Islet precursor cell (in vitro differentiated cells): Measurements from ENCODE around the gene ARL17B.
"Not testable (repeated sequence)": the region's sequence is repeated elsewhere in the genome, so short reads cannot be mapped to it uniquely, and the experiment has no call there.

Experiments used
- DNase-seq: peaks from one replicate; pipeline ENCODE4 v3.0.0-alpha.2; 2018

ARL17B gene

DNA sequence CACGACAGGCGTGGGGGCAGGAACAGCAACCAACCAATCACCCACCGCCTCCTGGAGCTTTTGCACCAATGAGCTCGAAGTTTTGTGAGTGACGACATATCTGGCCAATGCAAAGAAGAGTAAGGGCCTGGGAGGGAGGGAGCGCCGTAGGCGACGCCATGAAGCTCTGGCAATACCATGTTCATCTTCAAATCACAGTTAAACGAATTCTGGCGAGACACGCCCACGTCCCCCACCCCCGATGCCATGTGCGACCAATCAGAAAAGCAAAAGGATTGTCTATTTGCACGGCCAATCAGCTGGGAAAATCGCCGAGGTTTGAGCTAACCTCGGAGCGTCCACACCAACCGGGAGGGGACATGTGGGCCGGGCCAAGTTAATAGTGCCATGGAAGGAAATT, at the start of gene ARL17B:
TSS of gene ARL17B (minus strand) at position 12 of the 400 bp plus-strand sequence. CDS start 3,369 bp downstream, outside the sequence.
- not testable (repeated sequence) for DNase-seq

- DNase-seq: not testable (repeated sequence)
Observed at GRCh38 chr17:46409864-46410263, 48.3 kb upstream of the ARL17B start.

GRCh38 chr17:46407155-46407554, 45.6 kb upstream of the ARL17B start:
- not testable (repeated sequence) for DNase-seq

DNA sequence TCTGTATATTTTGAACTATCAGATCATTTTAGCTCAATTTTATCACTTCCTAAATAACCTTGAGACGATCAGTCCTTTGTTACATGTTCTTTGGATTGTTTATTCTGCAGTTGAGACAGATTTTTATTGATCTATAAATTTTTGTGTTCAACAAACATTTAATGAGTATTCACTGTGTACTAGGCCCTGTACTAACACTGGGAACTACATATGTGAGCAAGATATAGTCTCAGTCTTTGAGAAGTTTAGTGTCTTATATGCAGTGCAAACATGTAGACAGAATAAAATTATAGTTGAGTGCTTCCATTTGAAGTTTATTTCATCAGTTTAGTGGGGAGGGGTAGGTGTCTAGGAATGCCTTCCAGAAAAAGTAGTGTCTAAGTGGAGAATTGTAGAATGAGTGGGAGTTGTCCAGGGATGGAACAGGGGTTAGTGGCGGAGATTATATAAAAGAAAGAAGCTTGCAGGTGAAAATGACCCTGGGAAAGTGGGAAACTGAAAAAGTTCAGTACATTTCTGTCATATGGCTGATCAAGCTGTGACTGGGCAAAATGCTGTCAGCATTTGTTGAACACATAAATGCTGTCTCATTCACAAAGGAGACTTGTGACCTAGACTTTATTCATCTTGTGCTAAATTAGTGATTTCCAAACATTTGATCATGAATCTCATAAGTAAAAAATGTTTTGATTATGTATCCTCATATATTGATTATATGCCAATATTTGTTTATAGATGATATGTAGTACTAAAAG, 39.6 kb upstream of the ARL17B start:
- DNase-seq: not testable (repeated sequence)

DNA sequence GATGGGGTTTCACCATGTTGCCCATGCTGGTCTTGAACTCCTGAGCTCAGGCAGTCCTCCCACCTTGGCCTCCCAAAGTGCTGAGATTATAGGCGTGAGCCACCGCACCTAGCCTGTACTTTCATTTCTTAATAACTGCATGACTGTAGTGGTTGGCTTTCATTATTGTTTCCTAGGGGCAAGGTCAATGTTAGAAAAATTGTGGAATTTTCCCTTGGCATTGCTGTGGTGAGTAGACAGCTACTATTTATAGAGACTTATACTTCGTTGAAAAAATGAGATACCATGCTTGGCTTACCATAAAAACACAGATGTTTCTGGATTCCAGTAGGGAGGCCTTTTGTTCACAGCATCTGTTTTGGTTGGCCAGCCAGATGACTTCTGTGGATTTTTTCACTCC, 39.0 kb upstream of the ARL17B start:
- DNase-seq: not testable (repeated sequence)

DNA sequence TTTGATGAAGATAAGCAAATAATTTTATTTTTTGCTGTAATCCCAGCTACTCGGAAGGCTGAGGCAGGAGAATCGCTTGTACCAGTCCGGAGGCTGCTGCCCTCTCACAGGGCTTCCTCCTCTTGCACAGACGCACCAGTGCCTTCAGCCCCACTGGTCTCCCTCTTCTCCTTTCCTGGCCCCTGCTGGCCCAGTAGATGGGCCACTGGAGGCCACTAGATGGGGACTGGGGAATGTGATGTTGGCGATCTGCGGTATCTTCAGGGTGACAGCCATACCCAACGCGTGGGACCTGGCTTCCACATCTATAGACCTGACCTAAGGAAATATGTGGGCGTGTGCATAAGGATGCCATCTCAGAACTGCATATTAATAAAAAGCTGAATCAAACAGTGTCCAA, 38.4 kb upstream of the ARL17B start:
- DNase-seq: not testable (repeated sequence)

DNA sequence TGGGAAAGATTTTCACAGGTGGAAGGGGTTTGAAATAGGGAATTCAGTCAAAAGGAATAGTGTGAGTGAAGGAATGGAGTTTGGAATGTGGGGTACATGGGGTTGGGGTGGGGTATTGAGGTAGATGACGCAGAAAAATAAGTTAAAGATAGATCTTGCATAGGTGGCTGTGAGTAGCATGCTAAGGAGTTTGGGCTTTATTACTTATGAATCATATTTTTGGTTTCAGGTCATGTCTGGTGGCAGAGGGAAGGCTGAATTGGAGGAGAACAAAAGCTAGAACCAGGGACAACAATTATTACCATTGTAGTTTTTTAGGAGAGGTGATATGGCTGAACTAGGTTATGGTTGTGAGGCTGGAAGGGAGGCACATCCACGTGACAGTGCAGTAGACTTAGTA, 34.7 kb upstream of the ARL17B start:
- not testable (repeated sequence) for DNase-seq

DNA sequence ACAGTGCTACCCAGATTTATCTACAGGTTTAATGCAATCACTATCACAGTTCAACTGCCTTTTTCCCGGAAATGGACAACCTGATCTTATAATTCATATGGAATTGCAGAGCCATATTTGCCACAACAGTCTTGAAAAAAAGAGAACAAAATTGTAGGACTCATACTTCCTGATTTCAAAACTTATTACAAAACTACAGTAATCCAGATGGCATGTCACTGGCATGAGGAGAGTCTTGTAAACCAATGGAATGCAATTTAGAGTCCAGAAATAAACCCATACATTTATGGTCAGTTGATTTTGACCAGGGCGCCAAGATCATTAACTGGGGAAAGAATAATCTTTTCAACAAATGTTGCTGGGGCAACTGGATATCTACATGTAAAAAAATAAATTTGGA, 32.1 kb upstream of the ARL17B start:
- DNase-seq: not testable (repeated sequence)

DNA sequence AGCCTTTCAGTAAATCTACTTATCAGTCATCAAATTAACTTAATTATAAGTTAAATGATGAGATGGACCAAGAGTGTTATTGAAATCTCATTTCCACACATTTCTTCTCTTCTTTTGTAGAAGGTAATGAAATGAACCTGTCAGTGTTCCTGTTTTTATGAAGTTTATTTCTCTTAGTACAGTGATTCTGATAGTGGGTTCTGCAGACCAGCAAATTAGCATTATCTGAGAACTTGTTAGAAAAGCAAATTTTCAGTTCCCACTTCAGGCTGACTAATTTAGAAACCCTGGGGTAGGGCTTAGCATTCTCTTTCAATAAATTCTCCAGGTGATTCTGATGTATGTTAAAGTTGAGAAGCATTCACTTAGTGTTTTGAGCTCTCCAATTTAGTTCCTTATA, 23.9 kb upstream of the ARL17B start:
- not testable (repeated sequence) for DNase-seq

GRCh38 chr17:46383118-46383517, 21.6 kb upstream of the ARL17B start:
- not testable (repeated sequence) for DNase-seq

GRCh38 chr17:46373418-46373817, 11.9 kb upstream of the ARL17B start:
- DNase-seq: not testable (repeated sequence)

GRCh38 chr17:46372236-46373229, 11.0 kb upstream of the ARL17B start:
- DNase-seq: not testable (repeated sequence)

DNA sequence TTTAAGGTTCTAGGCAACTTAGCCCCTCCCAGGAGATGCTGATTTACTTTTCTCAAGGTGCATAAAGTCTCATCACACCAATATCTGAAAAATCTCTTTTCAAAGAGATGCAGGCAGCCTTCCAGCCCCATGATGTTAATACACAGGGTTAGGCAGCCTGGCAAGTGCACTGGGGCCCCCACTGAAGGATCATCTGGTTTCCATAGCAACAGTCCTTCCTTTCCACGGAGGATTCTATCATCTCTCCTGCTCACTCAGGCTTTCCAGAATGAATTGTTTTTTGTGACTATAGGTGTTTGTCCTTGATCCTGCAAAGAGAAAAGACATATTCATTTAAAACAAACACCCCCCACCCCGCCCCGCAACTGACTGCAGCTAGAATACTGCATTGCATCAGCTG, 6.0 kb upstream of the ARL17B start:
- not testable (repeated sequence) for DNase-seq

DNA sequence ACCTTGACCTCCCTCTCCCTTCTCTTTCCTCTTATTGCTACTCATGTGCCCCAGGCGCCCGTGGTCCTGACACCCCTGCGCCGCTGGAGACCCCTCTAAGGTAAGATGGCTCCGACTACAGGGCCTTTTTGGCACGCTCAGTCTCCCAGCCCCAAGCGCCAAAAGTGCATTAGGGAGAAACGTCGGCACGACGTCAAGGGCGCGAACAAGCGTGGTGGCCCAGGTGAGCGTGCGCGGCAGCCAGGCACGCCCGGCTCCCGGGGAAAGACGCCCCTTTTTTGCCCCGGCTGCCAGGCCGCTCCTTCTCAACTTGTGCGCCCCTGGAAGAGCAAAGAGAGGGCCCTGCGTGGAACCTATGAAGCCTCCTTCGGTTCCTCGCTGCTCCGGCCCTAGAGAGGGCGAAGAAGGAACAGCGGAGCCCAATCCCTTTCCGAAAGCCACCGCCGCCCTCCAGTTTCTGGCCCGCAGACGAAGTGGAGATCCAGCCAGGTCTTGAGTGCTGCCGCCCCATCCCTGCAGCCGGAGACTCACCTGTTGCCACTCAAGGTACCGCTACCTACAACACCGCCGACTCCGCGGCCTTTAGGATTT, 326 bp downstream of the ARL17B start:
- DNase-seq: not testable (repeated sequence)

- not testable (repeated sequence) for DNase-seq
Observed at GRCh38 chr17:46353856-46354255, 7.7 kb downstream of the ARL17B start.

DNA sequence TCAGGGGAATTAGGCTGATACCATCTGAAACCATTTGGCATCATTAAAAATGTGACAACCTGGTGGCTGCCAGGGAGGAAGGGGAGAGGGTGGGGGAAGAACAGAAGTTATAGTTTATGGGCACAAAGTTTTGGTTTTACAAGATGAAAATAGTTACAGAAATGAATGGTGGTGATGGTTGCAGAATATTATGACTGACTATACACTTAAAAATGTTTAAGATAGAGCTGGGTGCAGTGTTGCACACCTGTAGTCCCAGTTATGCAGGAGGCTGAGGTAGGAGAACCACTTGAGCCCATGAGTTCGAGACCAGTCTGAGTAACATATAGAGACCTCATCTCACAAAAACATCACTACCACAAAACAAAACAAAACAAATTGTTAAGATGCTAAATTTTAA, 12.5 kb downstream of the ARL17B start:
- not testable (repeated sequence) for DNase-seq

DNA sequence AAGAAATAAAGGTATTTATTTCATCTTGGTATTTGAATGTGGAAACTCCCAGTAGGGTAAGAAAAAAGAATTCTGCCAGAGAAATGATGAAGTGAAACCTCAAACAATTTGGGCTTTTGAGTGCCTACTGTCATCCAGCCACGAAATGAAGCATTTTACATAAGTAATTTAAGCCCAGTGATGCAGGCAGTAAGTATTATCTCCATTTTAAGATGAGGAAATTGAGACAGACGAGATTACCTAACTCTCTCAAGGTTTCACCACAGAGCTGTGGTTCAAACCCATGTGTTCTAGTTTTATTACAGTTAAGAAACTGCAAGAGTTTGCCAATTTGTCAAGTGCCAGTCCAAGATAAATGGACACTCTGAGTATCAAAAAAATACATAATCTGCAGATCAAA, 13.2 kb downstream of the ARL17B start:
- DNase-seq: not testable (repeated sequence)

- not testable (repeated sequence) for DNase-seq
Observed at GRCh38 chr17:46342131-46342530, 19.4 kb downstream of the ARL17B start.

GRCh38 chr17:46341220-46341619, 20.3 kb downstream of the ARL17B start:
- not testable (repeated sequence) for DNase-seq

DNA sequence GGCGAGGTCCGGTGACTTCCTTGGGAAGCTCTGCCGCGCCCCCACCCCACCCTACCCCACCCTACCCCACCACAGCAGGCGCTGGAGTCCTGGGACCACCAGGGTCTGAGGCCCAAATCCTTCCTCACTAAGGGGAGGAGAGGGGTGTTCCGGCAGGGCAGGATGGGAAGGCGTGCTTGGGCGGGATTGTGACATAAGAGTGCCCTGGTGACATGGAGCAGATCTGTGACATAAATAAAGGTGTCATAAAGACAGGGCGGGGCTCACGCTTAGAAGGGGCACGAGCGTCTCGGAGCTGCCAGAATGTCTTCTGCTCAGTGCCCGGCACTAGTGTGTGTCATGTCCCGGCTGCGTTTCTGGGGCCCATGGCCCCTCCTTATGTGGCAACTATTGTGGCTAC, 66.7 kb downstream of the ARL17B start, which contains the start of gene LRRC37A:
TSS of gene LRRC37A (plus strand) at position 301 of the 400 bp plus-strand sequence. CDS start at position 304, 3 bp downstream.
- DNase-seq: not testable (repeated sequence)

DNA sequence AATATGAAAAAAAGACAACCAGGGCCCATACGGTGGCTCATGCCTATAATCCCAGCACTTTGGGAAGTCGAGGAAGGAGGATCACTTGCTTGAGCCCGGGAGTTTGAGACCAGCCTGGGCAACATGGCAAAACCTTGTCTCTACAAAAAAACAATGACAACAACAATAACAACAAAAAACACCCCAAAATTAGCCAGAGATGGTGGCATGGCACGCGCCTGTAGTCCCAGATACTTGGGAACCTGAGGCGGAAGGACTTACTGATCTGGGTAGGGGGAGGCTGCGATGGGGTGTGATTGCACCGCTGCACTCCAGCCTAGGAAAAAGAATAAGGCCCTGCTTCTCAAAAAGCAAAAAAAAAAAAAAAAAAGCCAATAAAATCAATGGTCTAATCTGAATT, 69.9 kb downstream of the ARL17B start:
- not testable (repeated sequence) for DNase-seq

GRCh38 chr17:46290906-46291546, 70.5 kb downstream of the ARL17B start:
- DNase-seq: not testable (repeated sequence)
